HL-60 (cell line): ENCODE results near the gene IGHMBP2.

Source experiments
- SPI1 ChIP-seq: IDR thresholded peaks from 2 replicates; pipeline ENCODE4 v1.6.1; 2012; ENCODE audit warnings: low read depth, mild to moderate bottlenecking, borderline replicate concordance
- TF ChIP-seq, protein P1 (sequence below): IDR thresholded peaks from one replicate; pipeline ENCODE4 v1.5.1; 2011; ENCODE audit warnings: low read length, control low read depth, inconsistent platforms; ENCODE audit not compliant: insufficient read depth
- TF ChIP-seq, protein P2 (sequence below): IDR thresholded peaks from 2 replicates; pipeline ENCODE4 v1.6.1; 2012; ENCODE audit warnings: low read depth; ENCODE audit not compliant: insufficient replicate concordance

DNA sequence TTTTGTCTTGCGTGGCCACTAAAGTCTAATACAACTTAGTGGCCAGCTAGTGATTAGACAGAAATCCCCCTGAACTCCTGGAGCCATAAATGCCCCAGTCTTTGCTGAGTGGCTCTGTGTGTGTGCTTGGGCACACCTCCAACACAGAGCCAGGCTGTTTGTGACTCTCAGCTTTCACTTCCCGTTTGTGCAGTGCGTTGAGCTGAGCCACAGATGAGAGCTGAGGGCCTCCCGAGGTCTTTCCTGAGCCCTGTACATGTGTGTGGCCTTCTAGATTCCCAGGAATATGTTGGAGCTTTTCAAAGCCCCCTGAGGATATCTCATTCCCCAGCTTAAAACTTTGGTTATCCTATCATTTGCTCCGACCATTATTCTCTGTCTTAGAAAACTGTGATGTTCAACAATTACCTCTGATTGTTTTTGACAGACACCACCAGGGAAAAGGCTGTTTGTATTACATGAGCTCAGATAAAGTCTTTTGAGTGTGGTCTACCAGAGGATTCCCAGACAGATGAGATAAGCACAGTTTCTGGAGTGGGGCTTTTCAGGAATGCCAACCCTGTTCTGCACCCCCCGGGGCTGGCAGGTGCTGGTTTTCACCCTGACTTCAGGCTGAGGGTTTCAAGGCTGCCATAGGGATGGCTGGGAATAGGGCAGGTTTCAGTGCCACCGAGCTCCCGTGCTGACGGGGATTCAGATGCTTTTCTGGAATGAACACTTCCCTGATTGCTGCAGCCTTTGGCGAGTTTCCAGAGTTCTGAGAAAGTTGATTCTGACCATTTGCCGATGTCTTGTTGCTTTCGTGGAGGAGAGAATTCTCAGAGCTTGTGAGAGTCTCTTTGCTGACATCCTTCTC lies 23.8 kb downstream of the IGHMBP2 start:
- TF ChIP-seq, protein P1, sequence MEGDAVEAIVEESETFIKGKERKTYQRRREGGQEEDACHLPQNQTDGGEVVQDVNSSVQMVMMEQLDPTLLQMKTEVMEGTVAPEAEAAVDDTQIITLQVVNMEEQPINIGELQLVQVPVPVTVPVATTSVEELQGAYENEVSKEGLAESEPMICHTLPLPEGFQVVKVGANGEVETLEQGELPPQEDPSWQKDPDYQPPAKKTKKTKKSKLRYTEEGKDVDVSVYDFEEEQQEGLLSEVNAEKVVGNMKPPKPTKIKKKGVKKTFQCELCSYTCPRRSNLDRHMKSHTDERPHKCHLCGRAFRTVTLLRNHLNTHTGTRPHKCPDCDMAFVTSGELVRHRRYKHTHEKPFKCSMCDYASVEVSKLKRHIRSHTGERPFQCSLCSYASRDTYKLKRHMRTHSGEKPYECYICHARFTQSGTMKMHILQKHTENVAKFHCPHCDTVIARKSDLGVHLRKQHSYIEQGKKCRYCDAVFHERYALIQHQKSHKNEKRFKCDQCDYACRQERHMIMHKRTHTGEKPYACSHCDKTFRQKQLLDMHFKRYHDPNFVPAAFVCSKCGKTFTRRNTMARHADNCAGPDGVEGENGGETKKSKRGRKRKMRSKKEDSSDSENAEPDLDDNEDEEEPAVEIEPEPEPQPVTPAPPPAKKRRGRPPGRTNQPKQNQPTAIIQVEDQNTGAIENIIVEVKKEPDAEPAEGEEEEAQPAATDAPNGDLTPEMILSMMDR: no peak
- TF ChIP-seq, protein P2, sequence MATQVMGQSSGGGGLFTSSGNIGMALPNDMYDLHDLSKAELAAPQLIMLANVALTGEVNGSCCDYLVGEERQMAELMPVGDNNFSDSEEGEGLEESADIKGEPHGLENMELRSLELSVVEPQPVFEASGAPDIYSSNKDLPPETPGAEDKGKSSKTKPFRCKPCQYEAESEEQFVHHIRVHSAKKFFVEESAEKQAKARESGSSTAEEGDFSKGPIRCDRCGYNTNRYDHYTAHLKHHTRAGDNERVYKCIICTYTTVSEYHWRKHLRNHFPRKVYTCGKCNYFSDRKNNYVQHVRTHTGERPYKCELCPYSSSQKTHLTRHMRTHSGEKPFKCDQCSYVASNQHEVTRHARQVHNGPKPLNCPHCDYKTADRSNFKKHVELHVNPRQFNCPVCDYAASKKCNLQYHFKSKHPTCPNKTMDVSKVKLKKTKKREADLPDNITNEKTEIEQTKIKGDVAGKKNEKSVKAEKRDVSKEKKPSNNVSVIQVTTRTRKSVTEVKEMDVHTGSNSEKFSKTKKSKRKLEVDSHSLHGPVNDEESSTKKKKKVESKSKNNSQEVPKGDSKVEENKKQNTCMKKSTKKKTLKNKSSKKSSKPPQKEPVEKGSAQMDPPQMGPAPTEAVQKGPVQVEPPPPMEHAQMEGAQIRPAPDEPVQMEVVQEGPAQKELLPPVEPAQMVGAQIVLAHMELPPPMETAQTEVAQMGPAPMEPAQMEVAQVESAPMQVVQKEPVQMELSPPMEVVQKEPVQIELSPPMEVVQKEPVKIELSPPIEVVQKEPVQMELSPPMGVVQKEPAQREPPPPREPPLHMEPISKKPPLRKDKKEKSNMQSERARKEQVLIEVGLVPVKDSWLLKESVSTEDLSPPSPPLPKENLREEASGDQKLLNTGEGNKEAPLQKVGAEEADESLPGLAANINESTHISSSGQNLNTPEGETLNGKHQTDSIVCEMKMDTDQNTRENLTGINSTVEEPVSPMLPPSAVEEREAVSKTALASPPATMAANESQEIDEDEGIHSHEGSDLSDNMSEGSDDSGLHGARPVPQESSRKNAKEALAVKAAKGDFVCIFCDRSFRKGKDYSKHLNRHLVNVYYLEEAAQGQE: no peak
- TF ChIP-seq SPI1: peak; percentile 88
